Measurements from ENCODE around the gene HCCS. TPM values are rescaled to one million over a fixed set of nuclear protein-coding genes. Genes with fewer than 3 reads are reported as not detected.

Gene HCCS
- total and polyA plus RNA-seq, 2 experiments from 2014 or later, result 20.3 to 40.0 TPM

- no peak overlapping the region for H3K4me2 ChIP-seq
- H3K4me1 ChIP-seq (ENCODE audit: insufficient read depth), result no peaks in the 10 kb centered on the region
- H3K27me3 ChIP-seq, result no peaks in the 10 kb centered on the region
- H3K79me2 ChIP-seq, result no peaks in the 10 kb centered on the region
- no peaks in the 10 kb centered on the region for H4K20me1 ChIP-seq (ENCODE audit: insufficient read depth, poor library complexity, severe bottlenecking)
- H3K9me3 ChIP-seq (ENCODE audit: low read depth), result no peaks in the 10 kb centered on the region
- TF ChIP-seq EZH2 (IDR thresholded peaks at IDR 0.05; ENCODE audit: borderline replicate concordance) (no peak), EZH2phosphoT487 (IDR thresholded peaks at IDR 0.05; ENCODE audit: low read depth, severe bottlenecking, unreplicated experiment) (no peak), CTCF (IDR thresholded peaks at IDR 0.05; ENCODE audit: poor library complexity) (no peak)
- 51% methylated on average over 5 of the region's 5 CpGs for WGBS (ENCODE audit: low lambda C conversion rate, missing lambda C conversion rate)
- DNase-seq (ENCODE audit: low spot score), result no peak
- no peaks in the 10 kb centered on the region for H3K36me3 ChIP-seq (replicated peaks; ENCODE audit: insufficient read depth, low read depth)
- H3K4me3 ChIP-seq, result no peak overlapping the region
- no peak overlapping the region for H2AFZ ChIP-seq
- H3K9me2 ChIP-seq (replicated peaks; ENCODE audit: insufficient read depth), result no peaks in the 10 kb centered on the region
- H3K27ac ChIP-seq, result peak overlapping the region; percentile 47
Observed at GRCh38 chrX:11129534-11130105, 18.5 kb downstream of the HCCS start.

- Histone ChIP-seq H3K4me1 (ENCODE audit: insufficient read depth) (no peaks in the 10 kb centered on the region), H3K36me3 (replicated peaks; ENCODE audit: insufficient read depth, low read depth) (no peaks in the 10 kb centered on the region), H3K27ac (peak overlapping the region; percentile 47), H3K79me2 (no peaks in the 10 kb centered on the region), H3K27me3 (no peaks in the 10 kb centered on the region), H3K9me3 (ENCODE audit: low read depth) (no peaks in the 10 kb centered on the region), H2AFZ (no peak overlapping the region), H3K4me2 (no peak overlapping the region), H3K4me3 (no peak overlapping the region), H4K20me1 (ENCODE audit: insufficient read depth, poor library complexity, severe bottlenecking) (no peaks in the 10 kb centered on the region), H3K9me2 (replicated peaks; ENCODE audit: insufficient read depth) (no peaks in the 10 kb centered on the region)
- DNase-seq (ENCODE audit: low spot score), result no peak
- WGBS (ENCODE audit: low lambda C conversion rate, missing lambda C conversion rate), result 57% methylated on average over 3 of the region's 3 CpGs
- no peak for TF ChIP-seq EZH2phosphoT487 (IDR thresholded peaks at IDR 0.05; ENCODE audit: low read depth, severe bottlenecking, unreplicated experiment)
- TF ChIP-seq EZH2 (IDR thresholded peaks at IDR 0.05; ENCODE audit: borderline replicate concordance), result no peak
- no peak for TF ChIP-seq CTCF (IDR thresholded peaks at IDR 0.05; ENCODE audit: poor library complexity)
Observed at GRCh38 chrX:11130136-11130535, 19.0 kb downstream of the HCCS start.

GRCh38 chrX:11131146-11131545 is 20.0 kb downstream of the HCCS start:
- no peak overlapping the region for H3K27ac ChIP-seq
- H3K36me3 ChIP-seq (replicated peaks; ENCODE audit: insufficient read depth, low read depth), result no peaks in the 10 kb centered on the region
- no peaks in the 10 kb centered on the region for H3K79me2 ChIP-seq
- no peaks in the 10 kb centered on the region for H3K27me3 ChIP-seq
- no peaks in the 10 kb centered on the region for H3K9me2 ChIP-seq (replicated peaks; ENCODE audit: insufficient read depth)
- H2AFZ ChIP-seq, result no peak overlapping the region
- H4K20me1 ChIP-seq (ENCODE audit: insufficient read depth, poor library complexity, severe bottlenecking), result no peaks in the 10 kb centered on the region
- DNase-seq (ENCODE audit: low spot score), result no peak
- no peak overlapping the region for H3K4me3 ChIP-seq
- no peaks in the 10 kb centered on the region for H3K9me3 ChIP-seq (ENCODE audit: low read depth)
- no peak overlapping the region for H3K4me2 ChIP-seq
- TF ChIP-seq EZH2 (IDR thresholded peaks at IDR 0.05; ENCODE audit: borderline replicate concordance) (no peak), CTCF (IDR thresholded peaks at IDR 0.05; ENCODE audit: poor library complexity) (no peak), EZH2phosphoT487 (IDR thresholded peaks at IDR 0.05; ENCODE audit: low read depth, severe bottlenecking, unreplicated experiment) (no peak)
- no peaks in the 10 kb centered on the region for H3K4me1 ChIP-seq (ENCODE audit: insufficient read depth)

All from hepatocyte (in vitro differentiated cells).